ENCODE data around the gene SFR1. TPM values are rescaled to one million over a fixed set of nuclear protein-coding genes. Genes with fewer than 3 reads are reported as not detected.

Gene SFR1
- total RNA-seq, 1 experiment from 2014 or later = 4.3 TPM

DNA sequence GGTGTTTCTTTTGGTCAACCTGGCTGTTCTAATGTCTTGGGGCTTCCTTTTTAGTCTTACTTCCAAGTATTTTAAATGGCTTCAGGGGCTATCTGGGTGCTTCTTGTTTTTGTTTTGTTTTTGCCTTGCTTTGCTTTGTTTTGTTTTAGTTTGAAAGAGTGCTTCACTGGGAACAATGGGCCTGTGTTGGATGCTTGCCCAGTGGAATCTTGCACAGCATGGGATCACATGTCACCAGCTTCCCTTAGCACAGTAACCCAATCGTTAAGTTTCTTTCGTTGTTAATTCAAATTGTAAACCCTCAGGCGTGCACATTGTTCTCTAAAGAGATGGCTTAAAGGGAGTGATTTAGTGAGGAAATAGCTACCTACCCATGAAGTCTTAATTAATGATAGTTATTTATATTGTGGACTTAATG, 45.2 kb upstream of the SFR1 start:
- BruUV-seq (replicated peaks) = no TSS peak
- no peak for TF ChIP-seq EZH2 (IDR thresholded peaks at IDR 0.05; ENCODE audit: low read depth)
- TF ChIP-seq, protein P1, sequence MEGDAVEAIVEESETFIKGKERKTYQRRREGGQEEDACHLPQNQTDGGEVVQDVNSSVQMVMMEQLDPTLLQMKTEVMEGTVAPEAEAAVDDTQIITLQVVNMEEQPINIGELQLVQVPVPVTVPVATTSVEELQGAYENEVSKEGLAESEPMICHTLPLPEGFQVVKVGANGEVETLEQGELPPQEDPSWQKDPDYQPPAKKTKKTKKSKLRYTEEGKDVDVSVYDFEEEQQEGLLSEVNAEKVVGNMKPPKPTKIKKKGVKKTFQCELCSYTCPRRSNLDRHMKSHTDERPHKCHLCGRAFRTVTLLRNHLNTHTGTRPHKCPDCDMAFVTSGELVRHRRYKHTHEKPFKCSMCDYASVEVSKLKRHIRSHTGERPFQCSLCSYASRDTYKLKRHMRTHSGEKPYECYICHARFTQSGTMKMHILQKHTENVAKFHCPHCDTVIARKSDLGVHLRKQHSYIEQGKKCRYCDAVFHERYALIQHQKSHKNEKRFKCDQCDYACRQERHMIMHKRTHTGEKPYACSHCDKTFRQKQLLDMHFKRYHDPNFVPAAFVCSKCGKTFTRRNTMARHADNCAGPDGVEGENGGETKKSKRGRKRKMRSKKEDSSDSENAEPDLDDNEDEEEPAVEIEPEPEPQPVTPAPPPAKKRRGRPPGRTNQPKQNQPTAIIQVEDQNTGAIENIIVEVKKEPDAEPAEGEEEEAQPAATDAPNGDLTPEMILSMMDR (conservative IDR thresholded peaks at IDR 0.05) = no peak
- Histone ChIP-seq H3K4me3 (no peak overlapping the region), H3K27me3 (ENCODE audit: insufficient read depth, low read depth) (no peaks in the 10 kb centered on the region), H3F3A (ENCODE audit: insufficient read depth, low read depth) (peaks cover 5% of the 10 kb centered on the region; the same call in 1 of the 2 replicates), H3K9me3 (ENCODE audit: insufficient read depth, low read depth) (no peaks in the 10 kb centered on the region), H3K36me3 (ENCODE audit: low read depth) (no peaks in the 10 kb centered on the region), H2AFZ (no peak overlapping the region), H3K27ac (no peak overlapping the region), H3K9me2 (ENCODE audit: insufficient read depth) (no peaks in the 10 kb centered on the region), H3K4me2 (no peak overlapping the region), H4K20me1 (ENCODE audit: insufficient read depth) (no peaks in the 10 kb centered on the region), H3K4me1 (replicated peaks; ENCODE audit: insufficient read depth) (no peaks in the 10 kb centered on the region), H3K79me2 (ENCODE audit: low read depth) (no peaks in the 10 kb centered on the region)
- CTCF ChIA-PET = no interaction called here
- DNase-seq = peak in 1 of 2 experiments; percentile 56
- POLR2A ChIA-PET (ENCODE audit: unreplicated experiment) = no interaction called here
- intact Hi-C loops (cut with micrococcal nuclease; ENCODE audit: unreplicated experiment) = no loop called here

DNA sequence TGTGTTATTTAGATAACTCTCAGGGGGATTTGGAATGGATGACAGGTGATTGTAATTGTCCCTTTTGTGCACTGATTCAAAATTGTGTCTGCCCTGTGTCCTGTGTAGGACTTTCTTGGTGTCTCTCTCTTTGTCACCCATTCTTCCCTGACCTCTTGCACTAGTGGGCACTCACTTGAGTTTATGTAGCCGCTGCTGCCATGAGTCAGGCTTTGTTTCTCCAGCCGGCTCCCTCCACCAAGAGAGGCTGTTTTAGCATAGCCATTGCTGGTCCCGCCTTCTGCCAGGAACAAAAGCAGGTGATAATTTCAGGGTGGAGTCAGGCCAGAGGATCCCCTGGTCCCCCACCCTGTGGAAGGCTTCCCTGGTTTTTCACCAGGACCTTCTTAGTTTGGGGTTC, 44.7 kb upstream of the SFR1 start:
- no peaks in the 10 kb centered on the region for H3K27me3 ChIP-seq (ENCODE audit: insufficient read depth, low read depth)
- H3K36me3 ChIP-seq (ENCODE audit: low read depth) = no peaks in the 10 kb centered on the region
- no peaks in the 10 kb centered on the region for H3K9me3 ChIP-seq (ENCODE audit: insufficient read depth, low read depth)
- POLR2A ChIA-PET (ENCODE audit: unreplicated experiment) = no interaction called here
- no peaks in the 10 kb centered on the region for H3K4me1 ChIP-seq (replicated peaks; ENCODE audit: insufficient read depth)
- no peaks in the 10 kb centered on the region for H3K79me2 ChIP-seq (ENCODE audit: low read depth)
- no TSS peak for BruUV-seq (replicated peaks)
- no peak overlapping the region for H2AFZ ChIP-seq
- no peaks in the 10 kb centered on the region for H4K20me1 ChIP-seq (ENCODE audit: insufficient read depth)
- H3K27ac ChIP-seq = no peak overlapping the region
- no peaks in the 10 kb centered on the region for H3K9me2 ChIP-seq (ENCODE audit: insufficient read depth)
- no peak overlapping the region for H3K4me3 ChIP-seq
- TF ChIP-seq, protein P1 (conservative IDR thresholded peaks at IDR 0.05) = no peak
- no peak for TF ChIP-seq EZH2 (IDR thresholded peaks at IDR 0.05; ENCODE audit: low read depth)
- intact Hi-C loops (cut with micrococcal nuclease; ENCODE audit: unreplicated experiment) = no loop called here
- peak in 1 of 2 experiments; percentile 29 for DNase-seq
- no peak overlapping the region for H3K4me2 ChIP-seq
- peaks cover 5% of the 10 kb centered on the region; the same call in 1 of the 2 replicates for H3F3A ChIP-seq (ENCODE audit: insufficient read depth, low read depth)
- CTCF ChIA-PET = no interaction called here

DNA sequence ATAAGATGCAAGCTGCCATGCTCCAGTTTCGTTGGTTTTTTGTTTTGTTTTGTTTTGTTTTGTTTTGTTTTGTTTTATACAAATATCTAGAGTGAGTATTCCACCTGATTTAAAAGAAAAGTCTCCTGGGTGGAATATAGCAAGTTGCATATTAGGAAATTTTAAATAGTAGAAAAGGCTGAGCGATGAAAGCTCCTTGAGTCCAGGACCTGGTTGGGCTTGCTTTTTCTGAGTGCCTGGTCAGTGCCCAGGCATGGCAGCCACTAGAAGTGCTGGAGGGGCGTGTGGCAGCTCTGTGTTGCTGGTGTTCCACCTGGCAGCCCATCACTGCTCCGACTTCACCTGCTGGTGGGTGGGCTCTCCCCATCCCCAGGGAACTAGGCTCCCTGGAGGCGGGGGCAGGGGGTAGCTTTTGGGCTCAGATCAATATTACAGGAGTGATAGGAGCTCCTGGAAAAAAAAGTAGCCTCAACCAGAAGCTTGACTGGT, 44.3 kb upstream of the SFR1 start:
- TF ChIP-seq EZH2 (IDR thresholded peaks at IDR 0.05; ENCODE audit: low read depth) = no peak
- TF ChIP-seq, protein P1 (conservative IDR thresholded peaks at IDR 0.05) = no peak
- H3K27me3 ChIP-seq (ENCODE audit: insufficient read depth, low read depth) = no peaks in the 10 kb centered on the region
- no peak overlapping the region for H3K4me2 ChIP-seq
- H3K79me2 ChIP-seq (ENCODE audit: low read depth) = no peaks in the 10 kb centered on the region
- DNase-seq = no peak
- H3K36me3 ChIP-seq (ENCODE audit: low read depth) = no peaks in the 10 kb centered on the region
- BruUV-seq (replicated peaks) = no TSS peak
- intact Hi-C loops (cut with micrococcal nuclease; ENCODE audit: unreplicated experiment) = no loop called here
- no peaks in the 10 kb centered on the region for H3K9me3 ChIP-seq (ENCODE audit: insufficient read depth, low read depth)
- no peak overlapping the region for H3K4me3 ChIP-seq
- ChIA-PET CTCF (no interaction called here), POLR2A (ENCODE audit: unreplicated experiment) (no interaction called here)
- H3F3A ChIP-seq (ENCODE audit: insufficient read depth, low read depth) = peaks cover 5% of the 10 kb centered on the region; the same call in 1 of the 2 replicates
- H3K9me2 ChIP-seq (ENCODE audit: insufficient read depth) = no peaks in the 10 kb centered on the region
- no peak overlapping the region for H3K27ac ChIP-seq
- no peaks in the 10 kb centered on the region for H3K4me1 ChIP-seq (replicated peaks; ENCODE audit: insufficient read depth)
- no peaks in the 10 kb centered on the region for H4K20me1 ChIP-seq (ENCODE audit: insufficient read depth)
- H2AFZ ChIP-seq = no peak overlapping the region

Measured in PC-9 (cell line).